HCT116 (cell line): ENCODE results near the gene RNF225.

Experiments
- EZH2phosphoT487 ChIP-seq: fragments of 200-600 bp; IDR thresholded peaks from 2 replicates; pipeline ENCODE4 v1.6.1; 2018; ENCODE audit warnings: antibody characterized with exemption, borderline replicate concordance
- POLR2A ChIP-seq: IDR thresholded peaks from 2 replicates; pipeline ENCODE4 v1.7.0; 2011; ENCODE audit warnings: borderline replicate concordance; ENCODE audit not compliant: insufficient read depth, insufficient read length; ENCODE audit errors: extremely low read depth
- POLR2AphosphoS5 ChIP-seq: IDR thresholded peaks from 2 replicates; pipeline ENCODE4 v1.6.1; 2011; ENCODE audit warnings: mild to moderate bottlenecking, low read depth, low read length, moderate library complexity
- SIN3A ChIP-seq: IDR thresholded peaks from 2 replicates; pipeline ENCODE4 v1.6.1; 2012; ENCODE audit warnings: low read depth
- SRF ChIP-seq: IDR thresholded peaks from 2 replicates; pipeline ENCODE4 v1.6.1; 2012; ENCODE audit warnings: low read depth
- TF ChIP-seq, protein P1 (sequence below), 3 experiments: fragments of 200-600 bp in 1 of 3; sonication (generic) in 1 of 3; IDR thresholded peaks in 2 of 3; conservative IDR thresholded peaks in 1 of 3; 2 replicates each; pipeline ENCODE4 v1.5.1; 2012 to 2017; ENCODE audit warnings: low read depth in 2 of 3, low read length in 2 of 3, antibody characterized with exemption in 1 of 3, borderline replicate concordance in 1 of 3, control low read depth in 1 of 3, mild to moderate bottlenecking in 1 of 3, mixed read lengths in 1 of 3, mixed run types in 1 of 3, moderate library complexity in 1 of 3; ENCODE audit not compliant: insufficient read depth in 1 of 3

DNA sequence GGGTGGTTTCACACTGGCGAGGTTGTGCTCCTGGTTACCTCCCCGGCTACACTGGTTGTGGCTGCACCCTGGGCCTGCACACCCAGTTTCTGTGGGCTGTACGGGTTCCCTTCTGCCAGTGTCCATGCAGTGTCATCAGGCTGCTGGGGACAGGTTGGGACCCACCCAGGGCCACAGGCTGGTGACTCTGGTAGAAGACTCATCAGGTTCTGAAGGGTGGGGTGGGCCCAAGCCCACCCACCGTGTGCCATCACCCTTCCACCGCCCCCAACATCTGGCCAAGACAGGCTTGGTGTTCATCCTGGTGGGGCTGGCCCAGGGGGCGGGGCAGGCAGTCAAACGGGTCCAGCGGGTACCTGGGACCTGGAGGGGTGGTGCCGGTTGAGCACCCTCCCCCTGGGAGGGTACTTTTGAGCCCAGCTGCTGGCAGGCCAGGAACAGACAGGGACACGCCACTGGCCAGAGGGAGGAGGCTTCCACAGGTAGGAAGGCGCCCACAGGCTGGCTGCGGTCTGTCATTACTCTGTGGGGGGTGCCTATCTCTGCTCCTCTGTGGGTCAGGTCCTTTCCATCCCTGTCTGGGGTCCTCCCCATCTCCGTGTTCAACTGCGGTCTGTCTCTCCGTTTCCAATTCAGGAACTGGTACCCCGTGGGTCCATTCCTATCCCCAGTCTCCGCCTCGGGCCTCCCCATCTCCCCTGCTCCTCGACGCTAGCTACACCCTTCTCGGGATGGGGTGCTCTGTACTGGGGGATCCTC is at the start of gene RNF225:
- TF ChIP-seq POLR2A (no peak), EZH2phosphoT487 (no peak), SIN3A (no peak), POLR2AphosphoS5 (peak; percentile 81), SRF (no peak)
- TF ChIP-seq, protein P1, sequence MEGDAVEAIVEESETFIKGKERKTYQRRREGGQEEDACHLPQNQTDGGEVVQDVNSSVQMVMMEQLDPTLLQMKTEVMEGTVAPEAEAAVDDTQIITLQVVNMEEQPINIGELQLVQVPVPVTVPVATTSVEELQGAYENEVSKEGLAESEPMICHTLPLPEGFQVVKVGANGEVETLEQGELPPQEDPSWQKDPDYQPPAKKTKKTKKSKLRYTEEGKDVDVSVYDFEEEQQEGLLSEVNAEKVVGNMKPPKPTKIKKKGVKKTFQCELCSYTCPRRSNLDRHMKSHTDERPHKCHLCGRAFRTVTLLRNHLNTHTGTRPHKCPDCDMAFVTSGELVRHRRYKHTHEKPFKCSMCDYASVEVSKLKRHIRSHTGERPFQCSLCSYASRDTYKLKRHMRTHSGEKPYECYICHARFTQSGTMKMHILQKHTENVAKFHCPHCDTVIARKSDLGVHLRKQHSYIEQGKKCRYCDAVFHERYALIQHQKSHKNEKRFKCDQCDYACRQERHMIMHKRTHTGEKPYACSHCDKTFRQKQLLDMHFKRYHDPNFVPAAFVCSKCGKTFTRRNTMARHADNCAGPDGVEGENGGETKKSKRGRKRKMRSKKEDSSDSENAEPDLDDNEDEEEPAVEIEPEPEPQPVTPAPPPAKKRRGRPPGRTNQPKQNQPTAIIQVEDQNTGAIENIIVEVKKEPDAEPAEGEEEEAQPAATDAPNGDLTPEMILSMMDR (IDR thresholded peaks at IDR 0.05 in 2 of 3, conservative IDR thresholded peaks at IDR 0.05 in 1 of 3; ENCODE audit: borderline replicate concordance in 1 of 3, insufficient read depth in 1 of 3, low read depth in 2 of 3, low read length in 2 of 3), result no peak
